Mesenteric fat pad (tissue), 1 donor: ENCODE results near the gene MAGEA11. TPM values are rescaled to one million over a fixed set of nuclear protein-coding genes. Genes with fewer than 3 reads are reported as not detected.
A peak's percentile ranks its signal among the peaks of the same experiment; 100 is the strongest.
"Not testable (repeated sequence)": the region's sequence is repeated elsewhere in the genome, so short reads cannot be mapped to it uniquely, and the experiment has no call there.

Source experiments
- DNase-seq: peaks from one replicate; pipeline ENCODE4 v3.0.0-alpha.2; 2020; ENCODE audit warnings: low spot score
- total RNA-seq: library from RNA; stranded (reverse); fragmentation: NEBNext Ultra II Directional; extraction: Animal tissue kit (Norgen Biotek cat#: 25700); gene quantifications from one replicate; pipeline ENCODE4 v1.2.1, GENCODE V29; 2021
- donor health status: DM: yes; HTN: yes; CAD: no.

MAGEA11 gene
- total RNA-seq, 1 donor from 2014 or later: not detected

GRCh38 chrX:149717803-149718202, 5.9 kb downstream of the MAGEA11 start:
- no peak for DNase-seq

- no peak for DNase-seq
These were observed 6.9 kb downstream of the MAGEA11 start for GRCh38 chrX:149718757-149719156.

- peak; percentile 24 for DNase-seq
These were observed 8.3 kb downstream of the MAGEA11 start for GRCh38 chrX:149720021-149720689.

GRCh38 chrX:149721241-149721640, 9.4 kb downstream of the MAGEA11 start:
- DNase-seq: peak; percentile 24

GRCh38 chrX:149721778-149722177, 9.9 kb downstream of the MAGEA11 start:
- peak; percentile 53 for DNase-seq

- DNase-seq: not testable (repeated sequence)
These were observed 11.8 kb downstream of the MAGEA11 start for GRCh38 chrX:149723583-149724118.

- DNase-seq: not testable (repeated sequence)
These were observed 15.4 kb downstream of the MAGEA11 start for GRCh38 chrX:149727308-149727707.

GRCh38 chrX:149742269-149742668, 30.4 kb downstream of the MAGEA11 start:
- not testable (repeated sequence) for DNase-seq

GRCh38 chrX:149746390-149747007, 34.6 kb downstream of the MAGEA11 start:
- not testable (repeated sequence) for DNase-seq

GRCh38 chrX:149757206-149758067, 45.6 kb downstream of the MAGEA11 start:
- DNase-seq: no peak

GRCh38 chrX:149758068-149758714, 46.3 kb downstream of the MAGEA11 start:
- no peak for DNase-seq

- DNase-seq: not testable (repeated sequence)
These were observed 46.8 kb downstream of the MAGEA11 start for GRCh38 chrX:149758715-149759078.

GRCh38 chrX:149759824-149760223, 48.0 kb downstream of the MAGEA11 start:
- DNase-seq: peak; percentile 41

- peak; percentile 47 for DNase-seq
These were observed 49.1 kb downstream of the MAGEA11 start for GRCh38 chrX:149760965-149761364.

- peak; percentile 81 for DNase-seq
These were observed 50.2 kb downstream of the MAGEA11 start for GRCh38 chrX:149761858-149762674.

GRCh38 chrX:149762696-149763614, 51.1 kb downstream of the MAGEA11 start:
- DNase-seq: peak; percentile 57
